GM12878 (cell line): ENCODE measurements around the gene NR3C1. TPM values are rescaled to one million over a fixed set of nuclear protein-coding genes. Genes with fewer than 3 reads are reported as not detected.

Source experiments
- ATF2 ChIP-seq: IDR thresholded peaks from 2 replicates; pipeline ENCODE4 v1.6.1; 2012; ENCODE audit warnings: low read length, inconsistent platforms
- BCLAF1 ChIP-seq: fragments of 450-650 bp; IDR thresholded peaks from 2 replicates; pipeline ENCODE4 v1.6.1; 2017; ENCODE audit warnings: antibody characterized with exemption, mild to moderate bottlenecking, moderate library complexity
- CBX5 ChIP-seq: sonication (generic); IDR thresholded peaks from 2 replicates; pipeline ENCODE4 v1.6.1; 2016; ENCODE audit warnings: low read depth, moderate library complexity, mild to moderate bottlenecking, inconsistent platforms
- CHD4 ChIP-seq: fragments of 200-600 bp; sonication (generic); IDR thresholded peaks from 2 replicates; pipeline ENCODE4 v1.6.1; 2016; ENCODE audit warnings: mild to moderate bottlenecking
- CREM ChIP-seq: IDR thresholded peaks from 2 replicates; pipeline ENCODE4 v1.6.1; 2014; ENCODE audit warnings: antibody characterized with exemption, low read depth
- CUX1 ChIP-seq: IDR thresholded peaks from 2 replicates; pipeline ENCODE4 v1.6.1; 2012; ENCODE audit warnings: improper control_type of control experiment, low read depth, low read length; ENCODE audit not compliant: insufficient replicate concordance
- EP300 ChIP-seq, 2 experiments: fragments of 150-350 bp in 1 of 2; IDR thresholded peaks; 2 replicates each; pipeline ENCODE4 v1.6.1; 2011 to 2012; ENCODE audit warnings: low read depth in 2 of 2, low read length in 2 of 2, borderline replicate concordance in 1 of 2, improper control_type of control experiment in 1 of 2, inconsistent platforms in 1 of 2; ENCODE audit not compliant: control insufficient read depth in 1 of 2
- HDAC2 ChIP-seq: fragments of 200-600 bp; sonication (generic); IDR thresholded peaks from 2 replicates; pipeline ENCODE4 v1.6.1; 2017
- HDGF ChIP-seq: fragments of 450-650 bp; IDR thresholded peaks from 2 replicates; pipeline ENCODE4 v1.6.1; 2016; ENCODE audit warnings: antibody characterized with exemption
- JUNB ChIP-seq: IDR thresholded peaks from 2 replicates; pipeline ENCODE4 v1.6.1; 2016; ENCODE audit warnings: antibody characterized with exemption, mild to moderate bottlenecking
- KAT2A ChIP-seq: conservative IDR thresholded peaks from 2 replicates; pipeline ENCODE4 v1.6.1; 2011; ENCODE audit warnings: low read depth, low read length; ENCODE audit not compliant: control insufficient read depth
- KDM1A ChIP-seq: fragments of 200-600 bp; sonication (generic); IDR thresholded peaks from 2 replicates; pipeline ENCODE4 v1.6.1; 2016; ENCODE audit warnings: borderline replicate concordance
- NBN ChIP-seq: fragments of 450-650 bp; IDR thresholded peaks from 2 replicates; pipeline ENCODE4 v1.6.1; 2016
- PBX3 ChIP-seq: IDR thresholded peaks from 2 replicates; pipeline ENCODE4 v1.6.1; 2011; ENCODE audit warnings: mild to moderate bottlenecking, low read depth, low read length, moderate library complexity; ENCODE audit not compliant: insufficient replicate concordance
- POLR2A ChIP-seq: IDR thresholded peaks from 2 replicates; pipeline ENCODE4 v1.6.1; 2011; ENCODE audit warnings: low read depth, mild to moderate bottlenecking, low read length
- RAD51 ChIP-seq: fragments of 450-650 bp; IDR thresholded peaks from 2 replicates; pipeline ENCODE4 v1.6.1; 2016; ENCODE audit warnings: moderate library complexity, mild to moderate bottlenecking, inconsistent platforms
- RCOR1 ChIP-seq: conservative IDR thresholded peaks from 2 replicates; pipeline ENCODE4 v1.6.1; 2012; ENCODE audit warnings: low read depth, low read length, improper control_type of control experiment
- SMAD5 ChIP-seq: IDR thresholded peaks from 2 replicates; pipeline ENCODE4 v1.6.1; 2016; ENCODE audit warnings: antibody characterized with exemption, low read depth
- TARDBP ChIP-seq: IDR thresholded peaks from 2 replicates; pipeline ENCODE4 v1.6.1; 2016; ENCODE audit warnings: borderline replicate concordance
- USF2 ChIP-seq: IDR thresholded peaks from 2 replicates; pipeline ENCODE4 v1.6.1; 2011; ENCODE audit warnings: low read depth, low read length, improper control_type of control experiment, borderline replicate concordance
- ZSCAN29 ChIP-seq: fragments of 450-650 bp; IDR thresholded peaks from 2 replicates; pipeline ENCODE4 v1.6.1; 2017; ENCODE audit warnings: mild to moderate bottlenecking, moderate library complexity
- polyA plus RNA-seq, 11 experiments: library from polyadenylated mRNA; depleted of rRNA in 4 of 11; unstranded in 6 of 11; stranded (reverse) in 5 of 11; fragments of >200 nt; fragmentation: Nextera tagmentation in 4 of 11; fragmentation: Illumina TruSeq in 1 of 11; extraction: Ambion mirVana in 4 of 11; extraction: Trizol in 1 of 11; gene quantifications; 1 replicate in 1 of 11; 2 replicates in 10 of 11; pipeline versions ENCODE4 v1.2.1 to v1.2.3, GENCODE V29; 2011 to 2016; ENCODE audit warnings: inconsistent platforms in 2 of 11, missing spikeins in 2 of 11, low read depth in 1 of 11
- total RNA-seq, 4 experiments: library from RNA; depleted of rRNA in 3 of 4; stranded (reverse); fragments of >200 nt in 3 of 4; fragmentation: Illumina TruSeq in 1 of 4; extraction: Trizol in 1 of 4; gene quantifications; 2 replicates each; pipeline versions ENCODE4 v1.2.1 to v1.2.3, GENCODE V29; 2013 to 2021

Gene NR3C1
- total and polyA plus RNA-seq, 10 of the 15 experiments (the other 5 are each of a cell fraction or from before 2014, with no cell fraction given), result 49.7 to 141 (median 109) TPM

- TF ChIP-seq ZSCAN29 (peak; percentile 31; the same call in 1 of the 2 replicates), RCOR1 (0 out of 2 replicates have a peak, but pooled peaks have one; percentile 80), NBN (peak; percentile 92), KAT2A (no peak), PBX3 (no peak), EP300 (IDR thresholded peaks at IDR 0.05; ENCODE audit: borderline replicate concordance in 1 of 2, control insufficient read depth in 1 of 2, low read depth in 2 of 2, low read length in 2 of 2) (peak; percentile 88 to 96), CHD4 (no peak), USF2 (no peak), ATF2 (peak; percentile 93), HDGF (peak; percentile 23; the same call in 1 of the 2 replicates), BCLAF1 (no peak), CBX5 (peak; percentile 90), CUX1 (no peak), POLR2A (0 out of 2 replicates have a peak, but pooled peaks have one; percentile 33), JUNB (peak; percentile 84), RAD51 (0 out of 2 replicates have a peak, but pooled peaks have one; percentile 21), KDM1A (no peak), HDAC2 (no peak), TARDBP (no peak), SMAD5 (peak; percentile 36; the same call in 1 of the 2 replicates), CREM (peak; percentile 89)
These were observed 31.7 kb upstream of the NR3C1 start (continued) for GRCh38 chr5:143435210-143435657.
